Brain pericyte (primary cell): Measurements from ENCODE around the gene CYP39A1.

Experiments
- DNase-seq: peaks from one replicate; pipeline ENCODE4 v3.0.0-alpha.2; 2012; ENCODE audit warnings: low read depth, low spot score

CYP39A1 gene

GRCh38 chr6:46652603-46653438 lies at the start of gene CYP39A1, which contains the start of gene SLC25A27:
Gene CYP39A1, minus strand, starts transcription at chr6:46652818. Its CDS starts 236 bp downstream, at chr6:46652582.
Gene SLC25A27, plus strand, starts transcription at chr6:46652975. Its CDS starts 218 bp downstream, at chr6:46653193.
- peak; percentile 20 for DNase-seq

- DNase-seq = no peak
Observed at GRCh38 chr6:46699970-46700369, 47.4 kb upstream of the CYP39A1 start.

GRCh38 chr6:46690911-46691451 lies 38.4 kb upstream of the CYP39A1 start:
- no peak for DNase-seq

DNA sequence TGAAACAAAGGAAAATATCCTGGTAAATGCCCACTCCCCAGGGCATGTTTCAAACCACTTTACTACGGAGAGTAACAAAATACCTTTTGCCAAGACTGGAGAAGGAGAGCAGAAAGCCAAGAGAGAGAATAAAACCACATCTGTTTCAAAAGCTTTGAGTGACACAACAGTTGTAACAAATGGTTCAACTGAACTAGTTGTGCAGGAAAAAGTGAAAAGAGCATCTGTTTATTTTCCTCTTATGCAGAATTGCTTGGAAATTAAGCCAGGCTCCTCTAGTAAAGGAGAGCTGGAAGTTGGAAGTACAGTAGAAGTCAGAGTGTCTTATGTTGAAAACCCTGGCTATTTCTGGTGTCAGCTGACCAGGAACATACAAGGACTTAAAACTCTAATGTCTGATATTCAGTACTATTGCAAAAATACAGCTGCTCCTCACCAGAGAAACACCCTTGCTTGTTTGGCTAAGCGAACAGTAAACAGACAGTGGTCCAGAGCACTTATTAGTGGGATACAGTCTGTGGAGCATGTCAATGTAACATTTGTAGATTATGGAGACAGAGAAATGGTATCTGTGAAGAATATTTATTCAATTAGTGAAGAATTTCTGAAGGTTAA lies 37.6 kb upstream of the CYP39A1 start:
- no peak for DNase-seq

DNA sequence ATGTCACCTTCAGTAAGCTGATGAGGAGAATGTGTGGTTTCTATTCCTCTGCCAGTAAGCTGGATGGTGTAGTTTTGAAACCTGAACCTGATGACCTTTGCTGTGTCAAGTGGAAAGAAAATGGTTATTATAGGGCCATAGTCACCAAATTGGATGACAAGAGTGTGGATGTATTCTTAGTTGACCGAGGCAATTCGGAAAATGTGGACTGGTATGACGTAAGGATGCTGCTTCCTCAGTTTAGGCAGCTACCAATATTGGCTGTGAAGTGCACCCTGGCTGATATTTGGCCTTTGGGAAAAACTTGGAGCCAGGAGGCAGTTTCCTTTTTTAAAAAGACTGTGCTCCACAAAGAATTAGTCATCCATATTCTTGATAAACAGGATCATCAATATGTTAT lies 37.0 kb upstream of the CYP39A1 start:
- DNase-seq = no peak

DNA sequence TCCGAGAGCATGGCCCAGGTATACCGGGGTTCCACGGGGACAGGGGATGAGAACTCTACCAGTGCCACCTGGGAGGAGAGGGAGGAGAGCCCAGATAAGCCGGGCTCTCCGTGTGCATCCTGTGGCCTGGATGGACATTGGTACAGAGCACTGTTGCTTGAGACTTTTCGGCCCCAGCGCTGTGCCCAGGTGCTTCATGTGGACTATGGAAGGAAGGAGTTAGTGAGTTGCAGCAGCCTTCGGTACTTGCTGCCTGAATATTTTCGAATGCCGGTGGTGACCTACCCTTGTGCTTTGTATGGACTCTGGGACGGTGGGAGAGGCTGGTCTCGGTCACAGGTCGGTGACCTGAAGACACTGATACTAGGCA lies 36.3 kb upstream of the CYP39A1 start:
- no peak for DNase-seq

DNA sequence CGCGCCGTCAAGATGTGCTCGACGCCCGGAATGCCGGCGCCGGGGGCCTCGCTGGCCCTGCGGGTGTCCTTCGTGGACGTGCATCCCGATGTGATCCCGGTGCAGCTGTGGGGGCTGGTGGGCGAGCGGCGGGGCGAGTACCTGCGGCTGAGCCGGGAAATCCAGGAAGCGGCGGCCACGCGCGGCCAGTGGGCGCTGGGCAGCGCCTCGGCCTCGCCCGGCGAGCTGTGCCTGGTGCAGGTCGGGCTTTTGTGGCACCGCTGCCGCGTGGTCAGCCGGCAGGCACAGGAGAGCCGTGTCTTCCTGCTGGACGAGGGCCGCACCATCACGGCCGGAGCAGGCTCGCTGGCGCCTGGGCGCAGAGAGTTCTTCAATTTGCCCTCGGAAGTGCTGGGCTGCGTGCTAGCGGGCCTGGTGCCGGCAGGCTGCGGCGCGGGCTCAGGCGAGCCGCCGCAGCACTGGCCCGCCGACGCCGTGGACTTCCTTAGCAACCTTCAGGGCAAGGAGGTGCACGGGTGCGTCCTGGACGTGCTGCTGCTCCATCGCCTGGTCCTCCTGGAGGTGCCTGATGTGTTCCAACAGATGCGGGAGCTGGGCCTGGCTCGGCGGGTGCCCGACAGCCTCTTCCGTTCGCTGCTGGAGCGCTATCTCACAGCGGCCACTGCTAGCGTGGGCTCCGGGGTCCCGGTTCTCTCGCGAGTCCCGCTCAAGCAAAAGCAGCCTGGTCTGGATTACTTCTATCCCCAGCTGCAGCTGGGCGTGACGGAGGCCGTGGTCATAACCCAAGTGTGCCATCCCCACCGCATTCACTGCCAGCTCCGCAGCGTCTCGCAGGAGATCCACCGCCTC lies 35.7 kb upstream of the CYP39A1 start:
- no peak for DNase-seq

- DNase-seq = no peak
Observed at GRCh38 chr6:46687619-46688097, 35.0 kb upstream of the CYP39A1 start, which contains the start of gene TDRD6. Gene TDRD6, plus strand, starts transcription at chr6:46687885. Its CDS starts 244 bp downstream, at chr6:46688129.

DNA sequence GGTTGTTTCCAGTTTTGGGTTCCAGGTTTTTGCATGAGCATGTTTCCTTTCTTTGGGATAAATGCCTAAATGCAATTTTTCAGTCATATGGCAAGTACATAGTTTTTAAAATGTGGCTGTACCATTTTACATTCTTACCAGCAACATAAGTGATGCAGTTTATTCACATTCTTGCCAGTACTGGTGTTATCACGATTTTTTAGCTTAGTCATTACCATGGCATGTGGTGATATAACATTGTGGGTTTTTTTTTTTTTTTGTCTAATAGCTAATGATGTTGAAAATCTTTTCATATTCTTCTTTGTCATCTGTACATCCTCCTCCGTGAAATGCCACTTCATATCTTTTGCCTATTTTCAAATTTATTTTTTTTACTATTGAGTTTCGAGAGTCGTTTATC lies 32.2 kb upstream of the CYP39A1 start:
- DNase-seq = no peak

- DNase-seq = no peak
Observed at GRCh38 chr6:46677314-46677654, 24.7 kb upstream of the CYP39A1 start.

- no peak for DNase-seq
Observed at GRCh38 chr6:46676604-46677313, 24.1 kb upstream of the CYP39A1 start.

GRCh38 chr6:46674410-46674809 lies 21.8 kb upstream of the CYP39A1 start:
- DNase-seq = no peak

DNA sequence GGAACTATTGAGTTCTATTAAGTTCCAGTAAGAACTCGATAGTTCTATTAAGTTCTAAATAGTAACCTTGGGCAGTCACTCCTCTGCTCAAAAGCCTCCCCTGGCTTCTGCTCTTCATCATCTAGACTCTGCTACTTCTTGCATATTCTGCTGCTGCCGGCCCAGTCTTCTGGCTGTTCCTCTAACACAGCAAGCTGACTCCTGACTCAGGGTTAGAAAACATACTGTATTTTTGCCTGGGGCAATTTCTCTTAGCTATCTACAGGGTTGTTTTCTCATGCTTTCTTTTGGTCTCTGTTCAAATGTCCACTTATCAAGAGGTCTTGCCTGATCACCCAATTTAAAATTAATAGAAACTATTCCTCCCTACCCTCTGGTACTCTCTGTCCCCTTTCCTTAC lies 14.8 kb upstream of the CYP39A1 start:
- no peak for DNase-seq

DNA sequence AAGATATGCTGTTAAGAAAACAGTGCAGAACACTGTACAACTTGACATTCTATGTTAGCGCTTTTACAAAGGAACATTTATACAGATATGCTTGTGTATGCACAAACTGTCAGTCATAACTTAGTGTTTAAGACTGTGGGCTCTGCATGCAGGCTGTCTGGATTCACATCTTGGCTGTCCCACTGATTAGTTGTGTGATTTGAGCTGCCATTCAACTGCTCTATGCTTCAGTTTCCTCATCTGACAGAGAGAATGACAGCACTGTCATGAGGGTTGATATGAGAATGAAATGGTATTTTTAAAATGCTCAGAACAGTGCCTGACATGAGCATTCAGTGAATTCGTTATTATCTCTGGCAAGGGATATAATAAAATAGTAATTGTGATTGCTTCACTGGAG lies 8.9 kb upstream of the CYP39A1 start:
- no peak for DNase-seq

DNA sequence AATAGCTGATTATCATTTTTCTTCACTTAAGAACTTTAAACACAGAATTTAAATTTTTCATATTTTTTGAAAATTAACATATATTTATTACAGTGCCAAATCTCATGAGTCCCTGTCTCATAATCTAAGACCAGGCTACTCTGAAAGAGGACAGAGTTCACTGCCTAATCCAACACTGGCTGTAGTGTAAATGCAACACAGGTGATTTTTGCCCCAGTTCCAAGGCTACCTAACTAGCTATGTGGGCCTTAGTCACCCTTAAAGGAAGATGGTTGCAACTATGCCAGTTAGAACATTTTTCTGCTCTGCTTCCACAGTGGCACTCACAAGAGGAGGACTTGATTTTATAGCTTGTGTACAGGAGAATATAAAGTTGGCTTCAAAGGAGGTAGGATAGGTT lies 5.0 kb upstream of the CYP39A1 start:
- DNase-seq = no peak

GRCh38 chr6:46655803-46656202 lies 3.2 kb upstream of the CYP39A1 start:
- no peak for DNase-seq

GRCh38 chr6:46653439-46654195 lies 999 bp upstream of the CYP39A1 start:
- no peak for DNase-seq

DNA sequence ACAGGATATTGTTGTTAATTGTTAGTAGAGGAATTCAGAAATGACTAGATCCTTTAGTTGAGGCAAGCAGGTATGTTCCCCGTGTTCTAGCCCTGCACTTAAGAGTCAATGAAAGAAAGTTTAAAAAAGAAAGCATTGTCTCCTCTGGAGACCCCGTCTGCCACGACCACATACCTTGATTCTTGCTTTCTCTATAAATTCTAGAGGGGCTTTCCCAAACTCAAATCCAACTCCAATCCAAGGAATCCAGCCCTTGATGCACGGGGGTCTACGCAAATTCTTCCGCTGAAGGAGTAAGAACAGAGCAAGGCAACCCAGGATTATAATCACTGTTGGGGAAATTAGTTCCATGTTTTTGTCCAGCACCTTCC lies 401 bp downstream of the CYP39A1 start:
- no peak for DNase-seq

DNA sequence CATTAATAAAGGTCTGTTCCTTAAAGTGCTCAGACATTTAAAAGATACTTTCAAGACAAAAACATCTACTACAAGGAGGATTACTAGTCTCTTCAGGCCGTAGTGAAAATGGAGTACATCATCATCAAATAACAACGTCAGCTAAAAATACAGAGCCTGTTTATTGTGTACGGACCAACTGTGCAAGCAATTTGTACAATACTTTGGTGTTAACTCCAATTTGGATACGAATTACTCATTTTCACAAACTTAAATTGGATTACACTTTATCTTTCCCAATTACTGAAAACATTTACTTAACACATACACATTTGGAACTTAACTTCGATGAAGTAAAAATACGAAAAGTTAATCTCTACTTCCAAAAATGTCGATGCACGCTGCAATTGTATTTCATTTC lies 802 bp downstream of the CYP39A1 start:
- DNase-seq = no peak

- no peak for DNase-seq
Observed at GRCh38 chr6:46651006-46651405, 1.6 kb downstream of the CYP39A1 start.
